ENCODE measurements around the gene LRRC58.
"Not testable (repeated sequence)": the region's sequence is repeated elsewhere in the genome, so short reads cannot be mapped to it uniquely, and the experiment has no call there.

Gene LRRC58

GRCh38 chr3:120348991-120349854 is at the start of gene LRRC58:
TSS of gene LRRC58 (minus strand) at chr3:120349354. CDS start at chr3:120349243, 111 bp downstream.
- ATAC-seq = peak; percentile 96
- H3K27ac Mint-ChIP-seq = peak within 1 kb of the TSS; percentile 90
- H3K36me3 Mint-ChIP-seq = peaks cover 15% of the 10 kb centered on the region
- H3K4me3 Mint-ChIP-seq = peak within 1 kb of the TSS; percentile 87
- peaks cover 49% of the 10 kb centered on the region for H3K4me1 Mint-ChIP-seq
- H3K9me3 Mint-ChIP-seq = no peaks in the 10 kb centered on the region
- H3K27me3 Mint-ChIP-seq = no peaks in the 10 kb centered on the region

- no peak overlapping the region for H3K27ac Mint-ChIP-seq
- ATAC-seq = no peak
- peaks cover 38% of the 10 kb centered on the region for H3K4me1 Mint-ChIP-seq
- H3K4me3 Mint-ChIP-seq = no peak overlapping the region
- no peaks in the 10 kb centered on the region for H3K27me3 Mint-ChIP-seq
- H3K36me3 Mint-ChIP-seq = no peaks in the 10 kb centered on the region
- H3K9me3 Mint-ChIP-seq = no peaks in the 10 kb centered on the region
These were observed 47.3 kb upstream of the LRRC58 start for GRCh38 chr3:120396469-120396868.

- ATAC-seq = no peak
- H3K27me3 Mint-ChIP-seq = no peaks in the 10 kb centered on the region
- no peaks in the 10 kb centered on the region for H3K36me3 Mint-ChIP-seq
- no peaks in the 10 kb centered on the region for H3K9me3 Mint-ChIP-seq
- H3K4me3 Mint-ChIP-seq = no peak overlapping the region
- H3K4me1 Mint-ChIP-seq = peaks cover 23% of the 10 kb centered on the region
- H3K27ac Mint-ChIP-seq = no peak overlapping the region
These were observed 45.2 kb upstream of the LRRC58 start for GRCh38 chr3:120394347-120394746.

GRCh38 chr3:120393761-120394160 is 44.6 kb upstream of the LRRC58 start:
- Mint-ChIP-seq H3K4me3 (no peak overlapping the region), H3K27ac (no peak overlapping the region), H3K9me3 (no peaks in the 10 kb centered on the region), H3K4me1 (peaks cover 18% of the 10 kb centered on the region), H3K36me3 (no peaks in the 10 kb centered on the region), H3K27me3 (no peaks in the 10 kb centered on the region)
- no peak for ATAC-seq

- H3K27me3 Mint-ChIP-seq = no peaks in the 10 kb centered on the region
- no peak for ATAC-seq
- no peaks in the 10 kb centered on the region for H3K36me3 Mint-ChIP-seq
- peaks cover 13% of the 10 kb centered on the region for H3K4me1 Mint-ChIP-seq
- H3K9me3 Mint-ChIP-seq = no peaks in the 10 kb centered on the region
- H3K27ac Mint-ChIP-seq = no peak overlapping the region
- H3K4me3 Mint-ChIP-seq = no peak overlapping the region
These were observed 44.1 kb upstream of the LRRC58 start for GRCh38 chr3:120393243-120393642.

GRCh38 chr3:120382941-120383447 is 33.8 kb upstream of the LRRC58 start:
- no peak for ATAC-seq
- H3K27ac Mint-ChIP-seq = no peak overlapping the region
- no peaks in the 10 kb centered on the region for H3K27me3 Mint-ChIP-seq
- no peaks in the 10 kb centered on the region for H3K4me1 Mint-ChIP-seq
- peaks cover 5% of the 10 kb centered on the region for H3K36me3 Mint-ChIP-seq
- no peak overlapping the region for H3K4me3 Mint-ChIP-seq
- peaks cover 3% of the 10 kb centered on the region for H3K9me3 Mint-ChIP-seq

- Mint-ChIP-seq H3K9me3 (peaks cover 3% of the 10 kb centered on the region), H3K36me3 (peaks cover 5% of the 10 kb centered on the region), H3K27me3 (no peaks in the 10 kb centered on the region), H3K4me1 (no peaks in the 10 kb centered on the region), H3K4me3 (no peak overlapping the region), H3K27ac (no peak overlapping the region)
- ATAC-seq = no peak
These were observed 32.3 kb upstream of the LRRC58 start for GRCh38 chr3:120381503-120381902.

- not testable (repeated sequence) for H3K4me3 Mint-ChIP-seq, H3K36me3 Mint-ChIP-seq, ATAC-seq, H3K9me3 Mint-ChIP-seq, H3K27ac Mint-ChIP-seq, H3K27me3 Mint-ChIP-seq, H3K4me1 Mint-ChIP-seq
These were observed 28.8 kb upstream of the LRRC58 start for GRCh38 chr3:120377948-120378347.

- no peak for ATAC-seq
- Mint-ChIP-seq H3K9me3 (no peaks in the 10 kb centered on the region), H3K27ac (no peak overlapping the region), H3K4me1 (no peaks in the 10 kb centered on the region), H3K36me3 (no peaks in the 10 kb centered on the region), H3K27me3 (peaks cover 26% of the 10 kb centered on the region), H3K4me3 (no peak overlapping the region)
These were observed 21.3 kb upstream of the LRRC58 start for GRCh38 chr3:120370463-120370862.

GRCh38 chr3:120369037-120369467 is 19.9 kb upstream of the LRRC58 start:
- no peaks in the 10 kb centered on the region for H3K36me3 Mint-ChIP-seq
- H3K27ac Mint-ChIP-seq = no peak overlapping the region
- no peak for ATAC-seq
- peaks cover 26% of the 10 kb centered on the region for H3K27me3 Mint-ChIP-seq
- H3K9me3 Mint-ChIP-seq = no peaks in the 10 kb centered on the region
- H3K4me3 Mint-ChIP-seq = no peak overlapping the region
- no peaks in the 10 kb centered on the region for H3K4me1 Mint-ChIP-seq

GRCh38 chr3:120368172-120368571 is 19.0 kb upstream of the LRRC58 start:
- H3K9me3 Mint-ChIP-seq = no peaks in the 10 kb centered on the region
- no peak for ATAC-seq
- H3K27ac Mint-ChIP-seq = no peak overlapping the region
- H3K4me1 Mint-ChIP-seq = no peaks in the 10 kb centered on the region
- H3K36me3 Mint-ChIP-seq = no peaks in the 10 kb centered on the region
- no peak overlapping the region for H3K4me3 Mint-ChIP-seq
- peaks cover 26% of the 10 kb centered on the region for H3K27me3 Mint-ChIP-seq

- Mint-ChIP-seq H3K4me3 (no peak overlapping the region), H3K4me1 (no peaks in the 10 kb centered on the region), H3K9me3 (no peaks in the 10 kb centered on the region), H3K27ac (no peak overlapping the region), H3K36me3 (no peaks in the 10 kb centered on the region), H3K27me3 (peaks cover 26% of the 10 kb centered on the region)
- no peak for ATAC-seq
These were observed 15.7 kb upstream of the LRRC58 start for GRCh38 chr3:120364821-120365220.

- ATAC-seq = no peak
These were observed 14.9 kb upstream of the LRRC58 start for GRCh38 chr3:120364101-120364500.

GRCh38 chr3:120357807-120358206 is 8.7 kb upstream of the LRRC58 start:
- Mint-ChIP-seq H3K27ac (no peak overlapping the region), H3K4me3 (no peak overlapping the region), H3K27me3 (peaks cover 11% of the 10 kb centered on the region), H3K36me3 (no peaks in the 10 kb centered on the region), H3K4me1 (no peaks in the 10 kb centered on the region), H3K9me3 (no peaks in the 10 kb centered on the region)
- no peak for ATAC-seq

More at GRCh38 chr3:120364101-120364500, 14.9 kb upstream of the LRRC58 start:
- Mint-ChIP-seq H3K4me3 (no peak overlapping the region), H3K4me1 (no peaks in the 10 kb centered on the region), H3K9me3 (no peaks in the 10 kb centered on the region), H3K36me3 (no peaks in the 10 kb centered on the region), H3K27me3 (peaks cover 26% of the 10 kb centered on the region), H3K27ac (no peak overlapping the region)

- Mint-ChIP-seq H3K4me3 (no peak overlapping the region), H3K27ac (no peak overlapping the region), H3K27me3 (peaks cover 3% of the 10 kb centered on the region), H3K9me3 (no peaks in the 10 kb centered on the region), H3K4me1 (peaks cover 6% of the 10 kb centered on the region), H3K36me3 (no peaks in the 10 kb centered on the region)
- no peak for ATAC-seq
These were observed 6.3 kb upstream of the LRRC58 start for GRCh38 chr3:120355486-120355885.

GRCh38 chr3:120353463-120353862 is 4.3 kb upstream of the LRRC58 start:
- no peaks in the 10 kb centered on the region for H3K27me3 Mint-ChIP-seq
- no peak for ATAC-seq
- H3K4me3 Mint-ChIP-seq = no peak overlapping the region
- H3K36me3 Mint-ChIP-seq = no peaks in the 10 kb centered on the region
- H3K27ac Mint-ChIP-seq = no peak overlapping the region
- peaks cover 15% of the 10 kb centered on the region for H3K4me1 Mint-ChIP-seq
- H3K9me3 Mint-ChIP-seq = no peaks in the 10 kb centered on the region

Data from stimulated activated memory B cell treated with anti-CD40 and anti-IgM and Interleukin-4, amounts not matched to agents 10 μg/mL and 1 μg/mL and 100 μg/mL, for 72 hours (primary cell).